HG02981 (cell line): ENCODE measurements around the gene ME2.
A peak's percentile ranks its signal among the peaks of the same experiment; 100 is the strongest.
"Not testable (repeated sequence)": the region's sequence is repeated elsewhere in the genome, so short reads cannot be mapped to it uniquely, and the experiment has no call there.

Experiments used
- ATAC-seq: cut with Tn5 transposase; IDR thresholded peaks from one replicate; pipeline ENCODE4 v1.9.1; 2021; ENCODE audit warnings: mild to moderate bottlenecking, moderate library complexity; ENCODE audit not compliant: unreplicated experiment

Gene ME2

DNA sequence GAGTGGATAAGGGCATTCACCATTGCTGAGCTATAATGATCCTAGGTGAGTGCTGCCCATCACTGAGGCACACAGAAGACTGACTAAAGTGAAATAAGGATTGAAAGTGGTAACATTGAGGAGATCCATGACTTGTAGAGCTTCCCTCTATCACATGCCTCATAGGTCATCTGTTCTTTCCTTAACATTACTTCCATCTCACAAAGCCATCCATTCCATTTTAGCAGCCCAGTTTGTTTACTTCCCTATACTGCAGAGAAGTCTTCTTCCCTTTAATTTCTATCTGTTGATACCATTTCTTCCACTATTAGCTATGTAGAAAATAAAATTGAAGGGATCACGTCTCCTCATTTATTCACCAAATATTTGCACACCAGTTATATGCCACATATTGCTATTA lies 32.1 kb downstream of the ME2 start:
- ATAC-seq: no peak

DNA sequence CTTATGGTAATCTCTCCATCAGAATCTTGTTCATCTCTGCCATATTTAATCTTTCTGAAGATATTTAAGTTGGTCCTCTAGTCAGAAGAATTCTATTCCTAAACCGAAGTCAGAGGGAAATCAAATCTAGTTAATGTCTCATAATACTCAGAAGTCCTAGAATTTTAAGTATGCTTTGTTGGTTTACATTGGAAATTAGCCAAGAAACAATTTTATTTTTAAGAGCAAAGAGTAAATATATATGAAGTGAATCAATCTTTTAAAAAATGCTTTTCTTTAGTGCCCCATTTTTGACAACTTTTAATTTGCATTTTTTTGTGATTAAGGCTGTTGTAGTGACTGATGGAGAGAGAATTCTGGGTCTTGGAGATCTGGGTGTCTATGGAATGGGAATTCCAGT lies 38.1 kb downstream of the ME2 start:
- ATAC-seq: no peak

DNA sequence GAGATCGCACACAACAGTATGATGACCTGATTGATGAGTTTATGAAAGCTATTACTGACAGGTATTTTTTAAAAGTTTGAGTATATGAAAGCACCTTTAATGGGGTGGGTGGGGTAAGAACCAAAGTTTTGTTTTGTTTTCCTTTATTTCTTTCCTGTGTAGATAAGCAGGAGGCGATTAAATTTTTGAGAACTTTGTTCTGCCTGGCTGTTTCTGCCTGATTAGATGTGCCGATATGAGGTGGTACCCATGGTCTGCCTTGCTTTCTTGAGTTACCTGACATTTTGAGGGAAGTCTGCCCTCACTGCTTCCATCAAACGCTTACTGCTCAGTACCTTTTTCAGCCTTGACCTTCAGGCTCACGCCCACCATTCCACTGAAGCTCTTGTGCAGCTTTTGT lies 39.2 kb downstream of the ME2 start:
- no peak for ATAC-seq

DNA sequence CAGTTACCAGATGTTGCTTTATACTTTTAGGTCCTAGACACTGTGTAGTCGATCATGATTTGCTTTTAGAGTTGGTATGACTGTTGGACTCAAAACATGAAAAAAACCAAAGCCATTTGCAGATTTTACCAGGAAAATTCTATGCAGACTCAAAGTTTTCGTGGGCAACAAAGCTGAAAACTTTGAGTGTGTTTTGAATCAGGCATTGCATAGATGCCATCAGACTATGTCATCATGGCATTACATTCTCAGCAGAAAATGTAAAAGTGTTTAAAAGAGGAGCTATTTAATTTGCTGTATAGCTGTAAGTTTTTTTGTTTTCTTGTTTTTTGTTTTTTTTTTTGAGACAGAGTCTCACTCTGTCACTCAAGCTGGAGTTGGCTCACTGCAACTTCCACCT lies 45.5 kb downstream of the ME2 start:
- ATAC-seq: no peak

DNA sequence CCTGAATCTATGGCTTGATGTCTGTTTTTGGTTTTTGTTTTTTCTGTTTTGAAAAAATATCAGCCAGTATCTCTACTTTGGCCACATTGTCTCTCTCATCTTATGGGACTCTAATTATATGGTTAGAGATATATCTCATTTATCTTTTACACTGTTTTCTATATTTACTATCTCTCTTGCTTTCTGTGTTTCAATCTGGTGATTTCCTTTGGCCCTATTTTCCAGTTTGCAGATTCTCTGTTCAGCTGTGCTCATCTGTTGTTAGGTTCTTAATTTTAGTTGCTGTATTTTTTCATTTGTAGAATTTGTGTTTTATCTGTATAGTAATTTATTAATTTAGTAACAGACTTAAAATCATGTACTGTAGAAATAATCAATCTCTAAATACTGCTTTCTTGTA lies 47.6 kb downstream of the ME2 start:
- ATAC-seq: no peak

DNA sequence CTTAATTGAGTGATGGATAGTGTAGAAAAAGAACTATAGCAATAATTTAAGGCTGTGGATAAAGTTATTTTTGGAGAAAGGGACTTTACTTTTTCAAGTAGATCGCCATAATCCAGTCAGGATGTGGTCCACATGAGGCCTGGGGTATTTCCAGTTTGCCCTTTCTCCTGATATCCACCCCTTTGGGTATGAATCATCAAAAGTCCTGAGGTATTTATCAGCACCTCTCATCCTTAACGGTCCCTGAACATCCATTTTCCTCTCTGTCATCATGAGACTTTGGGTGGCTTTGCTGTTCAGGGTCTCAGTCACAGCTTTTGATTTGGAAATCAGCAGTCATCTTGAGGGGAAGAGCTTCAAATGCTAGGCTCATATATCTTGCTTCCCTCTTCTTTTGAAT lies 49.6 kb downstream of the ME2 start:
- ATAC-seq: no peak

DNA sequence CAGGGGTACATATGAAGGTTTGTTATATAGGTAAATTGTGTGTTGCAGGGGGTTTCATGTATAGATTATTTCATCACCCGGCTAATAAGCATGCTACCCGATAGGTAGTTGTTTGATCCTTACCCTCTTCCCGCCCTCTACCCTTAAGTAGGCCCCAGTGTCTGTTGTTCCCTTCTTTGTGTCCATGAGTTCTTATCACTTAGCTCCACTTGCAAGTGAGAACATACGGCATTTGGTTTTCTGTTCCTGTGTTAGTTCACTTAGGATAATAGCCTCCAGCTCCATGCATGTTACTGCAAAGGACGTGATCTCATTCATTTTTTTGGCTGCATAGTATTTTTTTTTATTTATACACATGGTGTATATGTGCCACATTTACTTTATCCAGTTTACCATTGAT lies 54.8 kb downstream of the ME2 start:
- no peak for ATAC-seq

DNA sequence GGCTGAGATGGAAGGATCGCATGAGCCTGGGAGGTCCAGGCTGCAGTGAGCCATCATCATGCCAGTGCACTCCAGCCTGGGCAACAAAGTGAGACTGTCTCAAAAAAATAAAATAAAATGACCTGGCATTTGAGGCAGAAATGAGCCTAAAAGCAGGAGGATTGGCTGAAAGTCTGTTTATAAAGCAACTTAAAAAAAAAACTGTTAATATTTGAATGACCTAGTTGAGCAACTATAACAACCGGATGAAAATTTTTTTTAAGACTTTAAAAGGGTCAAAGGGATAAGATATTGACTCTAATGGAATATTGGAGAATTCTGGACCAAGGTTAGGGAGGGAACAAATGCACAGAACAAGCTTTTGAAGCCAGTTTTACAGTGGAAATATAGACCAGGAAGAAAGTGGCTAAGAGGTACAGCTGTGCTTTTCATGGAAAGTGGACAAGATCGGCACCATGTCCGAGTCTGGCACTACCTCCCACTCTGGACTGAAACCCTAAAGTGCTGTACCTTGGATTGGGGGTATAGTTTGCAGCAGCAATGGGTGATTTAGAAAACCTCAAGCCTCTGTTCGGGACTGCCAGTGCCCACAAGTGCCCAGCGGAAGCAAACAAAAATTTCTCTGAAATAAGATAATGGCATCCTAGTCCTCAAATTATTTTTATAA lies 55.8 kb downstream of the ME2 start:
- ATAC-seq: no peak

DNA sequence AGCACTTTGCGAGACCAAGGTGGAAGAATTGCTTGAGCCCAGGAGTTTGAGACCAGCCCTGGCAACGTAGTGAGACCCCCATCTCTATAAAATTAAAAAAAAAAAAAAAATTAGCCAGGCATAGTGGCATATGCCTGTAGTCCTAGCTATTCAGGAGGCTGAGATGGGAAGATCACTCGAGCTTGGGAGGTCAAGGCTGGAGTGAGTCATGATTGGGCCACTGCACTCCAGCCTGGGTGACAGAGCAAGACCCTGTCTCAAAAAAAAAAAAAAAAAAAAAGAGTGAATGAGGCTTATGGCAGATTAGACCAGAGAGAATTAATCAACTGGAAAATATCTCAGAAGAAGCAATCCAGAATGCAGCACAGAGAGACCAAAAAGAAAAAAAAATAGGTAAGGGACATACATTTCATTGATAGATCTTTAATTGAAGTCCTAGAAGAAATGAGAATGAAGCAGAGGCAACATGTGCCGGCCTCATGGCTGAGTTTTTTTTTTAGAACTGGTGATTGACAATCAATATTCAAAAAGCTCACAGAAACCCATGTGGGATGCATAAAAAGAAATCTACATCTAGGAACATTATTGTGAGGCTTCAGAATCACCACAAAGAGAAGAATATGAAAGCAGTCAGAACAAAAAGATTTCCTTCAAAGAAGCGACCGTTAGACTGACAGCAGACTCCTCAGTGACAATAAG lies 56.7 kb downstream of the ME2 start:
- ATAC-seq: no peak

DNA sequence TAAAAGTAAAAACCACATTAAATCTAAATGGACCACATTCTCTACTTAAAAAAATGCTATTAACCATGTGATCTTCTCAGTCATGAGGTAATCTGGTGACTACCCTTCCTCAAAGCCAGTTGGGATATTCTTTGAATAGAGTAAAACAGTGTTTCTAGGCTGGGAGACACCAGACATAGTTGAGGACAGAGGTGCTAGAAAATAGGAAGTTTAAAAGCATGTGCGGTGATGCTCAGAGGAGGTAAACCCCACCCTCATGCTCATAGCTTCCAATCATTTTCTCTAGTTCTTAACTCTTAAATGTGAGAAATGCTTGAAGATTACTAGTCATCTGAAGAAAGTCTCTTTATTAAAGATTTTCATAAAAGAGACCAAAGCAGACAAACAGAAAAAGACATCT lies 58.3 kb downstream of the ME2 start:
- ATAC-seq: no peak

DNA sequence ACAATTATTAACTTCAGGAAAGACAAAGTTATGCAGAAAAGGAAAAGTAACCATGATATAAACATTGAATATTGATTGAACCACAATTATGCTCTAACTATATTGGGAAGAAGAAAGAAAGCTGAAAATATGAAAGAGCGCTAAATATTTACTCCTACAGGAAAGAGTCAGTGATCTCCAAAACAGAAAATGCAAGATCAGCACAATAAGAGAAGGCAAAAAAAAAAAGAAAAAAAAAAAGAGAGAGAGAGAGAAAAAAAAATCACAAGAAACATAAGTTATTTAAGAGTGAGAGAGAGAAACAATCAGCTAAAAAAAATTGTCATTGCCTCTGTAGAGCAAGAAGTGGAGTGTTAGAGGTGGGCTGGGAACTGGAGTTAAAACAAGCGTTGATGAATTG lies 60.0 kb downstream of the ME2 start:
- ATAC-seq: no peak

DNA sequence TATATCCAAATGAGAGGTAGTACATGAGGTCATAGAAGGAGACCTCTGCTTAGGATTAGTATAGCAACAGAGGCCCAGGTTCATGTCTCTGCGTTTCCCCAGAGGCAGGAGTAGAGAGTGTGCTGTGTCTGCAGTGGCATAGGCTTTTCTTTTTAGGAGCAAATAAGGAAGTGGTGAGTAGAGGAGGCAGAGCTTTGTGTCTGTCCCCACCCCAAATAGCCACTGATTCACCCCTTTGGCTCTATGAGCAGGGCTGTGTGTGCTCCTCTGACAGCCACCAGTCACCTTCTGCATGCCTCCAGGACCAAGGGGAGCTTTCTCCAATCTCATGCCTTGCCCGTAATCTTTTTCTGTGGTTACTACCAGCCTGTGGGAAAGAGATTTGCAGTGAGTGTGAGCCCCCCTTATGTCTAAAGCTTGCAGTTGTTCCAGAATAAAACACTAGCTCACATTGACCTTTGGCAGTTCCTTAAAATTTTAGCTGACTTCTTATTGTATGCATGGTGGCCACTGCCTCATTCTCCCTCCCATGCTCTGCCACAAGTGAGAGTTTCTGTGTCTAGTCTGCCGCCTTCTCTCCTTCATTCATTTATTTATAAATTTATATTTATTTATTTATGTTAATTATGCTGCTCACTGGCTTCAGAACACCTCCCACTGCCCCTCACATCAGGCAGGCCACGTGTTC lies 65.5 kb downstream of the ME2 start:
- ATAC-seq: no peak

DNA sequence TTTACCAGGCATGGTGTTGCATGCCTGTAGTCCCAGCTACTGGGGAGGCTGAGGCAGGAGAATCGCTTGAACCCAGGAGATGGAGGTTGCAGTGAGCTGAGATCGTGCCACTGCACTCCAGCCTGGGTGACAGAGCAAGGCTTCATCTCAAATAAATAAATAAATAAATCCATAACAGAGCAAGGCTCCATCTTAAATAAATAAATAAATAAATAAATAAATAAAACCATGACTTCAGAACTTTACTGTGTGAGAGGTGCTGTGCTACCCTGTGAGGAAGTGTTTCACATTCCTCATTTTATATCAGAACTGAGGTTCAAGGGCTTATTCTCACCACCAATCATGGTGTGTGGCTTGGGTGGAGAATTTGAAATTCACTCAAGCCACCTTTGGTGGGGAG lies 67.0 kb downstream of the ME2 start:
- not testable (repeated sequence) for ATAC-seq

DNA sequence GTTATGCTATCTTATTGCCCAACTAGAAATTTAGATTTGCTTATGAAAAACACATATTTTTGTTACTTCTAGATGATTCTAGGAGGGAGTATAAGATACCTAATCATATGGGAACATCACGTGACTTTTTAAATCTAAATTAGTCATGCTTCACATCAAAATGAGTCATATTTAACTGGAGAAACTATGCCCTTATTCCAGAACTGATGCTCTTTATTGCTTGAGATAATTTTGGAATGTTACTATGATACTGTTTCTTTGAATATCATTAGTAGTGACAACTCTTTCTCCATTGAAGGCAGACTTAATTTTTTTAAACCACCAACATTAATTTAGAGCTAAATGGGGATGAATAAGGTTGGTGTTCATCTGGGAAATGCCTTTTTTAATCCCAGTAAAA lies 69.0 kb downstream of the ME2 start:
- no peak for ATAC-seq

DNA sequence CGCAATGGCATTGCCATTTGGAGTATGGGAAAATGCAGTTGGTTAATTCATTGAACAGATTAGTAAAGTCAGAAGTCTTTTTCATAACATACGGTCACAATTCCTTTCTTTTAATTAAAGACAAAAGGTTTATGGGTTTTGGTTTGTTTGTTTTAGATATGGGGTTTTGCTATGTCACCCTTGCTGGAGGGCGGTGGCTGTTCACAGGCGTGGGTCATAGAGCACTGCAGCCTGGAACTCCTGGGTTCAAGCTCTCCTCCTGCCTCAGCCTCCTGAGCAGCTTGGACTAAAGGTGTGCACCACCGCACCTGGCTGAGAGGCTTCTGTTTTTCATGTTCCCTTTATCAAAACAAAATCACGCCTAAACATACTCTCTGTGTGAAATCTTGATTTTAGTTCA lies 70.3 kb downstream of the ME2 start:
- no peak for ATAC-seq

DNA sequence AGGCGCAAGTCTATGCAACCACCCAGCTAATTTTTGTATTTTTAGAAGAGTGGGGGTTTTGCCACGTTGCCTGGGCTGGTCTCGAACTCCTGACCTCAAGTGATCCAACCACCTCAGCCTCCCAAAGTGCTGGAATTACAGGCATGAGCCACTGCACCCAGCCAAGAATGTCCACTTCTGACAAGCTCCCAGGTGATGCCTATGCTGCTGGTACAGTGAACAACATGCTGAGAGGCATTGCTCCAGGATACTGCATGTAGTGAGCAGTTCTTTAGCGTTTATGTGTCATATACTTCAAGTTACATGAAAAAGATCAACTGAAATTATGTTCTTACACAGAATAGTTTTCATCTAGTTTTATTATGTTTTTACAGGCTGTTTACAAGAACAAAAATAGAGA lies 71.7 kb downstream of the ME2 start:
- no peak for ATAC-seq

DNA sequence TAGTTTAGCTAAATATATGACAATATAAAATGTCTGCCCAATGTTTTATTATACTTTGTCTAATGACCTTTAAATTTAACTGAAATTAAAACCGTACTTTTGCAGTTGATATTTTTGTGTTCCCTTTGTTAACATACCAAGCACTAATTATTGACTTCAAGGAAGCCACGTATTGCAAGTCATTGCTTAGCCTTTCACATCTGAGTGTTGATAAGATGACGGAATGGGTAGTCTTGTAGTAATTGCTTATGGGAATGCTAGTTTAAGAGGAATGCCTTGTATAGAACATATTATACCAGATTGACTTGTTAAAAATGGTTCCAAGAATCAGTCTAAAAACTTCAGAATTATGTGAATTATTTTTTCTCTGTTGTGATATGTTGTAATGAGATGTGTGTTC lies 74.9 kb downstream of the ME2 start:
- ATAC-seq: no peak

DNA sequence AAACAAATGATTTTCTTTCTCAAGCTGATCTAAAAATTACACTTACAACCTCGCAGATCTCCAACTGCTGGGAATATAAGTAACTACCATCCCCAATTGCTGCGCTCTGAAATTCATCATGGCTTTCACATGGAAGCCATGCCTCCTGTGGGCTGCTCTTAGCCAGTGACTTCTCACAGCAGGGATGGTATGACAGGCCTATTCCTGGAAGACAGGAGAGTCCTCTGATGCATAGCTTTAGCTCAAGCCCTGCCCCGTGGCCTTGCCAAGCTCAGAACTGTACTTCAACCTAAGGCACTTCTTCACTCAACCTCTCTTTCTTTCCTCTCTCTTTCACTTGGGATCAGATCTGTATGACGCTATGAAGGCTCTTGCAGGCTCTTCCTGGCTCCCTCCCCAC lies 76.3 kb downstream of the ME2 start:
- no peak for ATAC-seq

DNA sequence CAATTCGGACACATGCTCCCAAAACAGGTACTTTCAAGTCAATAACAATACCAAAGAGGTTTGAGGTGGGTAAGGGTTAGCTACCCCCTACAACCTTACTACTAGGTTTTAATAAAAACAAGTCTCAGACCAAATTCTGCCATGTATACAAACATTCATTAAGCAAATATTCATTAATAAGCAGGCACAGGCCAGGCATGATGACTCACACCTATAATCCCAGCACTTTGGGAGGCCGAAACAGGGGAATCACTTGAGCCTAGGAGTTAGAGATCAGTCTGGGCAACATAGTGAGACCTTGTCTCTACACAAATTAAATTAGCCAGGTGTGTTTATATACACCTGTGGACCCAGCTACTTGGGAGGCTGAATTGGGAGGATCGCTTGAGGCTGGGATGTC lies 77.2 kb downstream of the ME2 start:
- ATAC-seq: no peak

DNA sequence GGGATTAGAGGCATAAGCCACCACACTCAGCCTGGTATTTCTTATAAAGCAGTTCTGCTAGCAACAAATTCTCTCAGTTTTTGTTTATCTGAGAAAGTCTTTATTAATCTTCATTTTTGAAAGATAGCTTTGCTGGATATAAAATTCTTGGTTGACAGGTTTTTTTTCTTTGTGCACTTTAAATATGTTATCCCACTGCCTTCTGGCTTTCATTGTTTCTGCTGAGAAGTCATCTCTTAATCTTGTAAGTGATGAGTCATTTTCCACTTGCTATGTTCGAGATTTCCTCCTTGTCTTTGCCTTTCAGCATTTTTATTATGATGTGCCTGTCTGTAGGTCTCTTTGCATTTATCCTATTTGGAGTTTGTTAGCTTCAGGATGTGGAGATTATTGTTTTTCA lies 83.1 kb downstream of the ME2 start:
- no peak for ATAC-seq

DNA sequence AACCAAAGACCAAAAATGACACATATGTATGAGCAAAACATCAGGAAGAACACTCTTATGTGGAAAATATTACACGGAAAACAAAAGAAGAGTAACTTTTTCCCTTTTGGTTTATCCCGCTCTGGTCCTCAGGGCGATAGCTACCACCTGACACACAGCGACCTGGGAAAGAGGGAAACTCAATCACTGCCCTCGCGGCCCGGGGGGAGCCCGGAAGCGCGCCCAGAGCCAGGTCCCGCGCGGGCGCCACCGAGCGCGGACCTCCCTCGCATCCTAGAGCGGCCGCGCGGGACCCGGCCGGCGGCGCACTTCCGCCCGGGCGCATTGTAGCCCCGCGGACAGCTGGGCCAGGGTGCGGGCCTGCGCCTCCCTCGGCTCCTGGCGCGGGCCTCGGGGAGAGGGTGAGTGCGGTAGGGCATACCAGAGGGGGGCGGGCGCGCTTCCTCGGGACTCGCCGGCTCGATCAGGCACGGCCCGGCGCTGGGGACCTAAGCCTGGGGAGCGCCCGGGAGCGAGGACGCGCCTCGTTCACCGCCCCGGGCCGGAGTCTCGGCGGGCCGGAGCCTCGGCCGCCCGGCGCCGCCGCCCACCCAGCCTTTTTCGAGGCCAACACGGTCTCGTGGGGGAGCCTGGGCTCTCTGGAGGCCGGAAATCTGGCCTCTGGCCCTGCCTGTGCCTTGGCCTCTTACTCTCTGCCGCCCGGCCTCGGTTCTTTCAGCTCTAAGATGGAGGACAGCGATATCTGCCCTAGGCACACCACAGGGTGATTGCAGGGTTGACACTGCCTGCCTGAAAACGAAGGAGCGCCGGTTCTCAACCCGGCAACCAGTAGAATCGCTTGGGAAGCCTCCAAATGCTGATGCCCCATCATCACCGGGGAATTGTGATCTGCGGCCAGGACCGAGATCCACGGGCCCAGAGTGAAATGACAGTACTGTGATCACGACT lies 89.1 kb downstream of the ME2 start, which contains the start of gene ELAC1:
TSS of gene ELAC1 (plus strand) at position 327 of the 948 bp plus-strand sequence. CDS start 6,365 bp downstream, outside the sequence.
- peak; percentile 95 for ATAC-seq
